Inflammatory macrophage treated with lipopolysaccharide for 1 hour (primary cell): ENCODE results near the gene CALHM1.
"Not testable (repeated sequence)": the region's sequence is repeated elsewhere in the genome, so short reads cannot be mapped to it uniquely, and the experiment has no call there.

Source experiments
- DNase-seq, 2 donors: peaks; one replicate each; pipeline ENCODE4 v3.0.0-alpha.2; 2020 to 2022

Gene CALHM1

DNA sequence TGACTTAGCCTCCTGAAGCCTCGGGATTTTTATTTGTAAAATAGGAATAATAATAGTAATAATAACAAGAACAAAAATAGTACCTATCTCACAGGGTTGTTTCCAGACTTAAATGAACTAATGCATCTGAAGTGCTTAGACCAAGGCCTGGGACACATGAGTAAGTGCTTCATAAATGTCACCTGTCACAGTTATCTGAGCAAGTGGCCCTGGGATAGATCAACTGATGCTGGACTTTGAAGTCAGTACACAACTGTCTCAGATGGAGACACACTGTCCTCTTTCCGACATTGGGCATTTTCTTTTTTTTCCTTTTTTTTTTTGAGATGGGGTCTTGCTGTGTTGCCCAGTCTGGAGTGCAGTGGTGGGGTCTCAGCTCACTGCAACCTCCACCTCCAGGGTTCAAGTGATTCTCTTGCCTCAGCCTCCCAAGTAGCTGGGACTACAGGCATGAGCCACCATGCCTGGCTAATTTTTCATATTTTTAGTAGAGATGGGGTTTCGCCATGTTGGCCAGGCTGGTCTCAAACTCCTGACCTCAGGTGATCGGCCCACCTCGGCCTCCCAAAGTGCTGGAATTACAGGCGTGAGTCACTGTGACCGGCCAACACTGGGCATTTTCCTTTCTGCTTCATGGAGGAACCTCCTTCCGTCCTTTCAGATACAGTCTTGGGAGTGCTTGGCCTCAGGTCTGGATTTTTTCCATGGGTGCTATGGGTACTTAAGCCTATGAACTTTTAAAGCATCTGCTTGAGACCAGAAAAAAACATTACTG, 28.1 kb upstream of the CALHM1 start:
- DNase-seq = not testable (repeated sequence)

- DNase-seq = peak; percentile 66 to 88
Observed at GRCh38 chr10:103481974-103482531, 23.4 kb upstream of the CALHM1 start.

- no peak for DNase-seq
Observed at GRCh38 chr10:103480521-103480920, 21.8 kb upstream of the CALHM1 start.

GRCh38 chr10:103479135-103479534, 20.4 kb upstream of the CALHM1 start, which contains the start of gene CALHM3:
CALHM3 (minus strand) TSS chr10:103479240; CDS start chr10:103479032, 208 bp downstream.
- no peak for DNase-seq

GRCh38 chr10:103478671-103479070, 20.0 kb upstream of the CALHM1 start:
- no peak for DNase-seq

GRCh38 chr10:103476046-103476768, 17.5 kb upstream of the CALHM1 start:
- peak in 1 of 2 donors; percentile 58 for DNase-seq

GRCh38 chr10:103475437-103475836, 16.7 kb upstream of the CALHM1 start:
- DNase-seq = no peak

DNA sequence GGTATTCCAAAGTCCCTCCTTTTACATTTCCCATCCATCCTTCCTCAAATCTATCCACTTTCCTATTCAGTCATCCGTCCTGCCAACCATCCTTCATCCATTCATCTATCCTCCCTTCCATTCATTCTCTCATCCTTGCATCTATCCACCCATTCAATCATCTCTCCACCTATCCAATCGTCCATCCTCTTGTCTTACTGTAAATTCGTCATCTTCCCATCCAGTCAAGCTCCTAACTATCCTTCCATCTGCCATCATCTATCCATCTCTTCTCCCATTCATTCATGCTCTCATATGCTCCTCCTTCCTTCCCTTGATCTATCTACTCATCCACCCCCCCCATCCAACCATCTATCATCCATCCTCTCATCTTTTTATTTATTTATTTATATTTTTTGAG, 15.4 kb upstream of the CALHM1 start:
- no peak for DNase-seq

- no peak for DNase-seq
Observed at GRCh38 chr10:103473261-103473671, 14.6 kb upstream of the CALHM1 start.

DNA sequence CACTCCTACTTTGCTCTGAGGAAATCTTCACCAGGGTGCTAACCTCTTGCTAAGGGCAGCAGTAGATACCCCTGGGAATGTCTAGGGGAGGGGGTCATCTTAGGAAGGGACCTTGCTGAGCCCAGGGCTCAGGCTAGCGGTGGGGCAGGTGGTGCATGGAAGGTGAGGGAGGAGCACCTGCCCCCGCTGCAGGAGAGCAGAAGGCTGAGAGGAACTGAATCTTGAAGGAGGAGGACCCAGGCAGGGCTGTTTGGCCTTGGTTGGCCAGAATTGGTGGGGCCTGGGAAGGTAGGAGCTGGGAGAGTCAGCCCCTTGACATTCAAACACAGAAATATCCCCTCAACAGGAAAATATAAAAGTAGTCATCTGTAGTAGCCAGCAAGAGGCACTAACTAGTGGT, 13.3 kb upstream of the CALHM1 start:
- no peak for DNase-seq

DNA sequence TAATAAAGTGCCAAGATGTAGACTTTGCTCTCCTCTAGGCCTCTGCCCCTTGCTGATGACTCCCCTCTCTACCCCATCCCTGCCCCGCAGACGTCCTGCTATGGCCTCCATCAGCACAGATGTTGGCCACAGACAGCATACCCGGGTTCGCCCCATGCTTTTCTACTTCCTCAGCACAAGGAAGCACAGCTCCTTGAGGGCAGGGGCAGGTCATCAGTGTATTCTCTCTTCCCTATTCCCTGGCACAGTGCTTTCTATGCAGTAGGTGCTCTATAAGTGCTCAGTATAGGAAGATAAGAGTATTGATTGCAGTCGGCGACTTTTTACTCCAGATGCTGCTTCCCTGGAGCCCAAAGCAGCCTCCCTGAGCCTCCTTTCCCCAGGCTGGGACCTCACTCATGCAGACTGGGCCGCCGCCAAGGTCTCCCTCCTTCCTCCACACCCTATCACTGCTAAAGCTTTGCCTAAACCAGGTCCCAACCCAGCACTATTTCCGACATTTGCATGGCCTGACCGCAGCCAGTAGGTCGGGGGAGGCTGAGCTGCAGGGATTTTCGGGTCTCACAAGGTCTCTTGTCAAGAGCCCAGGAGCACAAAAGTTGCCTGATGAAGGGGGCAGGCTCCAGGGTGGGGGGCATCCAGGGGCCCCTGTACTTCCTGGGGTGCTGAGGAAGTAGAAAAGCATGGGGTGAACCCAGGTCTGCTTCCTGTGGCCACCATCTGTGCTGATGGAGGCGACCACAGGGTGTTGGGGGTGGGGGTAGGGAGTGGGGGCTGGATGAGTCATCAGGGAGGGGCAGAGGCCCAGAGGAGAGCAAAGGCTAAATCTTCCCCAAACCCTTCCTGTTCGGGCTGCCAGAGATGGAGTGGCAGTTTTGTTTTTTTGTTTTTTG, 12.3 kb upstream of the CALHM1 start:
- DNase-seq = peak; percentile 44 to 70

DNA sequence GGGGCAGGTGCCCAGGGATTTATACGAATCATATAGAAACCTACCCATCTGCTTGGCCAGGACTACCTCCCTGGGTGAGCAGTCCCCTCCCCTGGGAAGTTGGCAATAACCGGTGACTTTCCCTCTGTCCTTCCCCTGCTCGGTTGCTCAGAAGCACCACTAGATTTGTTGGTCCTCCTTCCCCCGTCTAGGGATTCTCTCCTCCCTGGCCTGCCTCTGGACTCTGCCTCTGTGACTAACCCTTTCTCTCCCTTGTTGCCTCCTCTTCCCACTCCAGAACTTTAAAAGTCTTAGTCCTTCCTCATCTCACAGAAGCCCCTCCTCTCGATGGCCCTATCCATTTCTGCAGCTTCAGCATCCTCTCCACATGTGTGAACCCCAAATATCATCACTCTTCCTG, 10.5 kb upstream of the CALHM1 start:
- DNase-seq = peak in 1 of 2 donors; percentile 46

- DNase-seq = peak in 1 of 2 donors; percentile 63
Observed at GRCh38 chr10:103467406-103467805, 8.7 kb upstream of the CALHM1 start.

DNA sequence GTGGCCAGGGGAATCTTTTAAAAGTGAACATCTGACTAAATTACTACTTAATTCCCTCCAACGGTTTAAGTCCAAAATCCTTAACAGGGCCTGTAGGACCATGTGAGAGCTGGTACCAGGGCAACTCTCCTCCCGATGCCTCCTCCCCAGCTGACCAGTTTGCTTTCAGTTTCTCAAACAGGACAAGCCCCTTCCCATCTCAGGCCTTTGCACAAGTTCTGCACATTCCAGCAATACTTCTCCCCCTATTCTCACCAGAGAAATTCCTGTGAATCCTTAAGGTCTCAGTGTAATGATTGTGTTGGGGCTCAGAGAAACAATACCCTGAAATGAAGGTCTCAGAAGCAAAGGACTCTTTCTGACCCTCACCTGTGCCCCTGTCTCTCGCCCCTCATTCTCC, 8.0 kb upstream of the CALHM1 start:
- no peak for DNase-seq

- peak; percentile 45 to 48 for DNase-seq
Observed at GRCh38 chr10:103465411-103466179, 6.9 kb upstream of the CALHM1 start.

GRCh38 chr10:103463499-103463898, 4.8 kb upstream of the CALHM1 start:
- DNase-seq = peak; percentile 29 to 66

- DNase-seq = no peak
Observed at GRCh38 chr10:103459615-103460014, 915 bp upstream of the CALHM1 start.

GRCh38 chr10:103457896-103458583, 660 bp downstream of the CALHM1 start:
- no peak for DNase-seq

DNA sequence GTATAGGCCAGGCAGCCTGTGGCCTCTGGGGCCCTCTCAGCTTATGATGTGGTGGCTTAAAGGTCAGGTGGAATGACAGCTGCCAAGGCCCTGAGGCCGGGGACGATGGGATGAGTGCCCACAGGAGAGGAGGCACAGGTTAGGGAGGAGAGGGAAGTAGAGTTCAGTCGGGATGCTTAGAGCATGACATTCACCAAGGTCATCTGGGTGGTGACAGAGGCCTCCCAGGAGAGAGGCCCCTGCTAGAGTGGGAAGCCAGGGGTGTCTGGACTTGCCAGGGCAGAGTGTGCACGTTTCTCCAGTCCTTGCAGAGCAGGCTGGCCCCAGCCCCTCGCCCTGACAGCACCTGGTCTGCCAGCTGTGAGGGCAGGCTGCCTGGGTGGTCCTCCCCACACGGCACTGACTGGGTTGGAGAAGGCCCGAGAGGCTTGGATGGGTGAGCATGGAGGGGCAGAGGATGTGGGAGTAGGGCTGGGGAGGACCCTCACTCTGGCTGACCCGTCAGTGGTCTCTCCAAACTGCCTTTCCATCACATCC, 1.5 kb downstream of the CALHM1 start:
- no peak for DNase-seq

- DNase-seq = no peak
Observed at GRCh38 chr10:103456074-103456660, 2.5 kb downstream of the CALHM1 start.

GRCh38 chr10:103455235-103455634, 3.5 kb downstream of the CALHM1 start:
- no peak for DNase-seq
